Ishikawa (cell line): ENCODE data around the gene BRD7.

ENCODE experiments used
- CEBPB ChIP-seq: IDR thresholded peaks from 2 replicates; pipeline ENCODE4 v1.6.1; 2012
- EP300 ChIP-seq: IDR thresholded peaks from 2 replicates; pipeline ENCODE4 v1.6.1; 2012; ENCODE audit warnings: borderline replicate concordance
- FOXM1 ChIP-seq: IDR thresholded peaks from 2 replicates; pipeline ENCODE4 v1.6.1; 2012; ENCODE audit warnings: low read depth, borderline replicate concordance
- RAD21 ChIP-seq: IDR thresholded peaks from 2 replicates; pipeline ENCODE4 v1.6.1; 2012; ENCODE audit warnings: low read depth
- TEAD4 ChIP-seq: IDR thresholded peaks from 2 replicates; pipeline ENCODE4 v1.6.1; 2012
- TF ChIP-seq, protein P1 (sequence below): IDR thresholded peaks from 2 replicates; pipeline ENCODE4 v1.6.1; 2012
- TF ChIP-seq, protein P2 (sequence below): IDR thresholded peaks from 2 replicates; pipeline ENCODE4 v1.6.1; 2012; ENCODE audit warnings: low read depth, mild to moderate bottlenecking

DNA sequence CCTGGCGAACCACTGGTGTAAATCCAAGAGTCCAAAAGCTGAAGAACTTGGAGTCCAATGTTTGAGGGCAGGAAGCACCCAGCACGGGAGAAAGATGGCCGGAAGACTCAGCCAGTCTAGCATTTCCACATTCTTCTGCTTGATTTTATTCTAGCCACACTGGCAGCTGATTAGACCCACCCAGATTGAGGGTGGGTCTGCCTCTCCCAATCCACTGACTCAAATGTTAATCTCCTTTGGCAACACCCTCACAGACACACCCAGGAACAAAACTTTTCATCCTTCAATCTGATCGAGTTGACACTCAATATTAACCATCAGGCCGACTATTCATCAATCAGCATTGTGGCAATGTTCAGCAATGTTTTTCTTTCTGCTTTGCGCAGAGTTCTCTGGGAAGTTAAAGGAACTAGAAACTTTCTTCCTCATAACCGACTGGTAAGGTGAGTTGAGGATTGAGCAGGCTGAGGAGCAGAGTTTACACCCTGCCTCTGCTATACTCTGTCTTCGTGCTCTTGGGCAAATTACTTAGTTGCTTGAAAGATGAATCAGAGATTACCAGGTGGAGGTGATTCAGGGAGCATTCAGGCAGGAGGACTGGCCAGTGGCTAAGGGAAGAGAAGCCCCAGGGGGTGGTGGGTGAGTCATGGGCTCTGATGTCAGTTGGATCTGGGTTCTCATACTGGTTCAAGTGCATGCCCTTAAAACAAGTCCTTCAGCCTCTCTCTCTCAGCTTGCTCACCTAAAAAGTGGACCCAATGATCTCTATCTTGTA lies 28.2 kb upstream of the BRD7 start:
- no peak for TF ChIP-seq RAD21
- no peak for TF ChIP-seq CEBPB
- TF ChIP-seq, protein P1, sequence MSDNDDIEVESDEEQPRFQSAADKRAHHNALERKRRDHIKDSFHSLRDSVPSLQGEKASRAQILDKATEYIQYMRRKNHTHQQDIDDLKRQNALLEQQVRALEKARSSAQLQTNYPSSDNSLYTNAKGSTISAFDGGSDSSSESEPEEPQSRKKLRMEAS: peak; percentile 16; the same call in 1 of the 2 replicates
- TF ChIP-seq TEAD4: no peak
- no peak for TF ChIP-seq FOXM1
- TF ChIP-seq, protein P2, sequence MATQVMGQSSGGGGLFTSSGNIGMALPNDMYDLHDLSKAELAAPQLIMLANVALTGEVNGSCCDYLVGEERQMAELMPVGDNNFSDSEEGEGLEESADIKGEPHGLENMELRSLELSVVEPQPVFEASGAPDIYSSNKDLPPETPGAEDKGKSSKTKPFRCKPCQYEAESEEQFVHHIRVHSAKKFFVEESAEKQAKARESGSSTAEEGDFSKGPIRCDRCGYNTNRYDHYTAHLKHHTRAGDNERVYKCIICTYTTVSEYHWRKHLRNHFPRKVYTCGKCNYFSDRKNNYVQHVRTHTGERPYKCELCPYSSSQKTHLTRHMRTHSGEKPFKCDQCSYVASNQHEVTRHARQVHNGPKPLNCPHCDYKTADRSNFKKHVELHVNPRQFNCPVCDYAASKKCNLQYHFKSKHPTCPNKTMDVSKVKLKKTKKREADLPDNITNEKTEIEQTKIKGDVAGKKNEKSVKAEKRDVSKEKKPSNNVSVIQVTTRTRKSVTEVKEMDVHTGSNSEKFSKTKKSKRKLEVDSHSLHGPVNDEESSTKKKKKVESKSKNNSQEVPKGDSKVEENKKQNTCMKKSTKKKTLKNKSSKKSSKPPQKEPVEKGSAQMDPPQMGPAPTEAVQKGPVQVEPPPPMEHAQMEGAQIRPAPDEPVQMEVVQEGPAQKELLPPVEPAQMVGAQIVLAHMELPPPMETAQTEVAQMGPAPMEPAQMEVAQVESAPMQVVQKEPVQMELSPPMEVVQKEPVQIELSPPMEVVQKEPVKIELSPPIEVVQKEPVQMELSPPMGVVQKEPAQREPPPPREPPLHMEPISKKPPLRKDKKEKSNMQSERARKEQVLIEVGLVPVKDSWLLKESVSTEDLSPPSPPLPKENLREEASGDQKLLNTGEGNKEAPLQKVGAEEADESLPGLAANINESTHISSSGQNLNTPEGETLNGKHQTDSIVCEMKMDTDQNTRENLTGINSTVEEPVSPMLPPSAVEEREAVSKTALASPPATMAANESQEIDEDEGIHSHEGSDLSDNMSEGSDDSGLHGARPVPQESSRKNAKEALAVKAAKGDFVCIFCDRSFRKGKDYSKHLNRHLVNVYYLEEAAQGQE: no peak
- TF ChIP-seq EP300: no peak
